Skeletal muscle cell (primary cell): ENCODE results near the gene EAPP.
"Not testable (repeated sequence)": the region's sequence is repeated elsewhere in the genome, so short reads cannot be mapped to it uniquely, and the experiment has no call there.

ENCODE experiments used
- DNase-seq: peaks from one replicate; pipeline ENCODE4 v3.0.0-alpha.2; 2010; ENCODE audit warnings: low read depth
- H3K4me3 ChIP-seq: 2 replicates; pipeline ENCODE4 v1.5.1; 2011; ENCODE audit warnings: low read depth, mild to moderate bottlenecking, control low read depth, low read length, moderate library complexity

Gene EAPP, protein sequence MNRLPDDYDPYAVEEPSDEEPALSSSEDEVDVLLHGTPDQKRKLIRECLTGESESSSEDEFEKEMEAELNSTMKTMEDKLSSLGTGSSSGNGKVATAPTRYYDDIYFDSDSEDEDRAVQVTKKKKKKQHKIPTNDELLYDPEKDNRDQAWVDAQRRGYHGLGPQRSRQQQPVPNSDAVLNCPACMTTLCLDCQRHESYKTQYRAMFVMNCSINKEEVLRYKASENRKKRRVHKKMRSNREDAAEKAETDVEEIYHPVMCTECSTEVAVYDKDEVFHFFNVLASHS

DNA sequence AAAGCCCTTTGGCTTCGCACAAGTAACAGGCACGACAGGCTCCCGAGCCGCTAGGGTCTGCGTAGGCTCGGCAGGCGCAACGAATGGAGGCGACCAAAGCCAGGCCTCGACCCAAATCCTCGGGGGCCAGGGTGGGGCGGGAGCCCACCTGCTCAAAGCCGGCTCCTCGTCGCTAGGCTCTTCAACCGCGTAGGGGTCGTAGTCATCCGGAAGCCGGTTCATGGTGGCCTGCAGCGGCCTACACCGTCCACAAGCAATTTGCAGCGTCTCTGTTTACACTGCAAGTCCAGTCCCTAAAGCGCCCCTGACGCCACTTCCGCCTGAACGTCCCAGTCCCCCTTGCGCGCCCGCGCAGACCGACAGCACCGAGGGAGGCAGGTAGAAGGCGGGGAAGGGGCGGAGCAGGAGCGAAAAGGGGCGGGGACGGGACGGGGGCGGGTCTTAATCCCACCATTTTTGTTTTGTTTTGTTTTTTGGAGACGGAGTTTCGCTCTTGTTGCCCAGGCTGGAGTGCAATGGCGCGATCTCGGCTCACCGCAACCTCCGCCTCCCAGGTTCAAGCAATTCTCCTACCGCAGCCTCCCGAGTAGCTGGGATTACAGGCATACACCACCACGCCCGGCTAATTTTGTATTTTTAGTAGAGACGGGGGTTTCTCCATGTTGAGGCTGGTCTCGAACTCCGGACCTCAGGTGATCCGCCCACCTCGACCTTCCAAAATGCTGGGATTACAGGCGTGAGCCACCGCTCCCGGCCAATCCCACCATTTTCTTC, at the start of gene EAPP:
Gene EAPP (minus strand): TSS at position 295 of the 774 bp plus-strand sequence. CDS start 73 bp downstream, at position 222.
- DNase-seq = peak; percentile 91
- peak within 1 kb of the TSS; percentile 90 for H3K4me3 ChIP-seq

DNA sequence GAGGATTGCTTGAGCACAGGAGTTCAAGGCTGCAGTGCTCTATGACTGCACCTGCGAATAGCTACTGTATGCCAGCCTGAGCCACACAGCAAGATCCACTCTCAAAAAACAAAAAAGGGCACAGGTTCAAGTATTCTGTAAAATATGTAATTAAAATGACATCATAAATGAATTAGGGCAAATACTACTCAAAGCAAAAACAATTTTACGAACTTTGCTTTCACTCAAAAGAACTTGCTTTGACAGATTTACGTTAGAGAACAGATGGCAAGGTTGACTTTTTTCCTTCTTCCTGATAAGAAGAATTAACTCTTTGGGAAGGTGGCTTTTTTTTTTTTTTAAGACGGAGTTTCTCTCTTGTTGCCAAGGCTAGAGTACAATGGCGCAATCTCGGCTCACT, 44.0 kb upstream of the EAPP start:
- H3K4me3 ChIP-seq = no peak overlapping the region
- DNase-seq = no peak

GRCh38 chr14:34582117-34582680, 42.7 kb upstream of the EAPP start:
- DNase-seq = no peak
- H3K4me3 ChIP-seq = no peak overlapping the region

- no peak for DNase-seq
- H3K4me3 ChIP-seq = no peak overlapping the region
Measured at GRCh38 chr14:34580381-34580780, 40.9 kb upstream of the EAPP start.

DNA sequence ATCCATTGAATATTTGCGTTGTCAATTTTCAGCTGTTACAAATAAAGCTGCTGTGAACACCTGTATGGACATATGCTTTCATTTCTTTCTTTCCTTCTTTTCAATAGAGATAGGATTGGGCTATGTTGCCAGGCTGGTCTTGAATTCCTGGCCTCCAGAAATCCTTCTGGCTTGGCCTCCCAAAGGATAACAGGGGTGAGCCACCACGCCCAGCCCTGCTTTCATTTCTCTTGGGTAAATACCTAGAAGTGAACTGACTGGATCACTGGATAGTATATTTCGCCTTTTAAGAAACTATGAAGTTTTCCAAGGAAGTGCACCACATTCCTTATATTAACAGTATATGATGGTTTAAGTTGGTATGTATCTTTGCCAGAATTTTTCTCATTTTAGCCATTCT, 32.3 kb upstream of the EAPP start:
- no peak for DNase-seq
- no peak overlapping the region for H3K4me3 ChIP-seq

DNA sequence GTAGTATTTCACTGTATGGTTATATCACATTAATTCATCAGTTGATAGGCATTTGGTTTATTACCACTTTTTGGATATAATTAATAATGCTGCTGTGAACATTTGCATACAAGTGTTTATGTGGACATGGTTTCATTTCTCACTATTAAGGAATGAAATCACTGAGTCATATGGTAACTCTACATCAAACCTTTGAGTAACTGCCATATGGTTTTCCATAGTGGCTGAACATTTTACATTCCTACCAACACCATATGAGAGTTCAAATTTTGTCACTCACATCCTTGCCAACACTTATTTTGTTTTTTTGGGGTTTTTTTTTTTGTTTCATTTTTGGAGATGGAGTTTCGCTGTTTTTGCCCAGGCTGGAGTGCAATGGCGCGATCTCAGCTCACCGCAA, 30.2 kb upstream of the EAPP start:
- H3K4me3 ChIP-seq = no peak overlapping the region
- no peak for DNase-seq

GRCh38 chr14:34568803-34569202, 29.3 kb upstream of the EAPP start:
- no peak overlapping the region for H3K4me3 ChIP-seq
- no peak for DNase-seq

DNA sequence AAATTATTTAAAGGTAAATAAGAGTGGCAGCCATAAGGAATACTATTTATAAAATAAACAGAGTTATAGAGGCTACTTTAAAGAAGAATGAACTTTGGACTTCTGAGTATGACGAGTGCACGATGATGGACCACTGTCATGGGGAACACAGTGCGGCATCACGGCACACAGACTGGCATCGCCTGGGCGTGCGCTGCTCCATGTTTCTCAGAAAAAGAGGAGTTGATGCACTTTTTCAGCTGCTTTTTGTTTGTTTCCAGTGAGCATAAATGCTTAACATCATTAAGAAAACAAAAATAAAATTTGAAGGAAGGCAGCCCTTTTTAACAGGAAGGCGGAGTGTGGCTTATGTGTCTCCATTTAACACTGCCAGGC, 23.3 kb upstream of the EAPP start:
- DNase-seq = no peak
- H3K4me3 ChIP-seq = no peak overlapping the region

- not testable (repeated sequence) for DNase-seq, H3K4me3 ChIP-seq
Measured at GRCh38 chr14:34562037-34562775, 22.7 kb upstream of the EAPP start.

- not testable (repeated sequence) for DNase-seq
Measured at GRCh38 chr14:34556498-34556829, 17.0 kb upstream of the EAPP start.

GRCh38 chr14:34555583-34556497, 16.3 kb upstream of the EAPP start:
- H3K4me3 ChIP-seq, DNase-seq: not testable (repeated sequence)

More at GRCh38 chr14:34556498-34556829, 17.0 kb upstream of the EAPP start:
- H3K4me3 ChIP-seq = not testable (repeated sequence)

DNA sequence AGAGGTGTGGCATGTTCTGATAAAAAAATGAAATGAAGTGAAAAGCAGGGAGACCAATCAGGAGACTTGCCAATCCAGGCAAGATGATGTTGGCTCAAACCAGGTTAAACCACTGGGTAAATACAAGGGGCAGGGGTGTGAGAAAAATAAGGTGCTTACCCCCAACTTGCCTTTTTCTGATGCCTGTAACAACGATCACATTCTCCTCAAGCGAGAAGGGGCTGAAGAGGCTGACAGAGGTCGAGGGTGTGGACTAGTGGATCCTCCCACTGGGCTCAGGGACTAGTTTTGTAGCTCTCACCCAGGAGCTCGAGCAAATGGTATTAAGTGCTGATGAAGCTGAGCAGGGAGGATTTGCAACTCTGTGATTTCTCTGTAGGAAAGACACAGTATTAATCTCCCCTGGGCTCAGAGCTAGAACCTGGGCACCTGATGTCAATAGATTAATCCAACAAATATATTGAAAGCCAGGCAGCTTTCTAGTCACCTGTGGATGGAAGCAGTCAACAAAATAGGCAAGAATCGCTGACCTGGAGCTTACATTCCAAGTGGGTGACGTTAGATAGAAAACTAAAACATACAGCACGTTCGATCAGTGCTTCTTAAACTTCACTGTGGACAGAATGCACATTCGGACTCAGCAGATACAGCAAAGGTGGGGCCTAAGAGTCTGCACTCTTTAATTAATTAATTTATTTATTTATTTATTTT, 15.2 kb upstream of the EAPP start:
- DNase-seq = peak; percentile 29
- peak overlapping the region; percentile 9 for H3K4me3 ChIP-seq

- H3K4me3 ChIP-seq, DNase-seq: not testable (repeated sequence)
Measured at GRCh38 chr14:34549276-34549966, 9.9 kb upstream of the EAPP start.

- no peak for DNase-seq
- H3K4me3 ChIP-seq = no peak overlapping the region
Measured at GRCh38 chr14:34548472-34548981, 9.0 kb upstream of the EAPP start.

- not testable (repeated sequence) for H3K4me3 ChIP-seq, DNase-seq
Measured at GRCh38 chr14:34547136-34547520, 7.6 kb upstream of the EAPP start.

GRCh38 chr14:34546272-34547135, 7.0 kb upstream of the EAPP start:
- DNase-seq, H3K4me3 ChIP-seq: not testable (repeated sequence)
